ENCODE results near the gene TRPV6.

The TRPV6 gene

GRCh38 chr7:142927949-142928348 is 42.4 kb upstream of the TRPV6 start:
- Histone ChIP-seq H3K79me2 (ENCODE audit: low read length) (no peaks in the 10 kb centered on the region), H3K4me3 (ENCODE audit: low read length) (no peak overlapping the region), H3K9me3 (replicated peaks; ENCODE audit: insufficient read depth, low read length) (no peaks in the 10 kb centered on the region), H3K36me3 (replicated peaks; ENCODE audit: insufficient read depth, low read length) (no peaks in the 10 kb centered on the region), H3K9ac (ENCODE audit: low read length) (no peak overlapping the region), H3K4me1 (ENCODE audit: low read length) (no peaks in the 10 kb centered on the region), H3K27ac (ENCODE audit: low read length) (no peak overlapping the region), H3F3A (ENCODE audit: insufficient read depth, low read length) (no peaks in the 10 kb centered on the region), H3K9me2 (replicated peaks; ENCODE audit: insufficient read depth, low read length) (no peaks in the 10 kb centered on the region), H2AFZ (ENCODE audit: low read length) (no peak overlapping the region), H4K20me1 (ENCODE audit: insufficient read depth, low read length) (no peaks in the 10 kb centered on the region), H3K4me2 (ENCODE audit: low read depth, low read length) (no peak overlapping the region), H3K27me3 (replicated peaks; ENCODE audit: insufficient read depth, low read length) (no peaks in the 10 kb centered on the region)
- DNase-seq: no peak
- TF ChIP-seq EZH2phosphoT487 (IDR thresholded peaks at IDR 0.05; ENCODE audit: low read length): no peak
- no peak for TF ChIP-seq CTCF (IDR thresholded peaks at IDR 0.05; ENCODE audit: low read length)
- TF ChIP-seq EZH2 (optimal IDR thresholded peaks at IDR 0.05; ENCODE audit: low read depth, low read length): no peak

GRCh38 chr7:142927085-142927745 is 41.7 kb upstream of the TRPV6 start:
- no peaks in the 10 kb centered on the region for H3F3A ChIP-seq (ENCODE audit: insufficient read depth, low read length)
- no peaks in the 10 kb centered on the region for H3K79me2 ChIP-seq (ENCODE audit: low read length)
- DNase-seq: no peak
- no peaks in the 10 kb centered on the region for H3K9me3 ChIP-seq (replicated peaks; ENCODE audit: insufficient read depth, low read length)
- no peak overlapping the region for H3K27ac ChIP-seq (ENCODE audit: low read length)
- no peak overlapping the region for H2AFZ ChIP-seq (ENCODE audit: low read length)
- no peaks in the 10 kb centered on the region for H3K27me3 ChIP-seq (replicated peaks; ENCODE audit: insufficient read depth, low read length)
- no peaks in the 10 kb centered on the region for H3K36me3 ChIP-seq (replicated peaks; ENCODE audit: insufficient read depth, low read length)
- TF ChIP-seq CTCF (IDR thresholded peaks at IDR 0.05; ENCODE audit: low read length) (no peak), EZH2phosphoT487 (IDR thresholded peaks at IDR 0.05; ENCODE audit: low read length) (no peak), EZH2 (optimal IDR thresholded peaks at IDR 0.05; ENCODE audit: low read depth, low read length) (no peak)
- no peaks in the 10 kb centered on the region for H3K4me1 ChIP-seq (ENCODE audit: low read length)
- no peaks in the 10 kb centered on the region for H3K9me2 ChIP-seq (replicated peaks; ENCODE audit: insufficient read depth, low read length)
- no peak overlapping the region for H3K4me3 ChIP-seq (ENCODE audit: low read length)
- no peaks in the 10 kb centered on the region for H4K20me1 ChIP-seq (ENCODE audit: insufficient read depth, low read length)
- H3K9ac ChIP-seq (ENCODE audit: low read length): no peak overlapping the region
- H3K4me2 ChIP-seq (ENCODE audit: low read depth, low read length): no peak overlapping the region

- Histone ChIP-seq H3K79me2 (ENCODE audit: low read length) (no peaks in the 10 kb centered on the region), H3K9me3 (replicated peaks; ENCODE audit: insufficient read depth, low read length) (no peaks in the 10 kb centered on the region), H4K20me1 (ENCODE audit: insufficient read depth, low read length) (no peaks in the 10 kb centered on the region), H3K27ac (ENCODE audit: low read length) (no peak overlapping the region), H3K4me1 (ENCODE audit: low read length) (no peaks in the 10 kb centered on the region), H3K9me2 (replicated peaks; ENCODE audit: insufficient read depth, low read length) (no peaks in the 10 kb centered on the region), H3K27me3 (replicated peaks; ENCODE audit: insufficient read depth, low read length) (no peaks in the 10 kb centered on the region), H3K36me3 (replicated peaks; ENCODE audit: insufficient read depth, low read length) (no peaks in the 10 kb centered on the region), H3K4me3 (ENCODE audit: low read length) (no peak overlapping the region), H3K4me2 (ENCODE audit: low read depth, low read length) (no peak overlapping the region), H3F3A (ENCODE audit: insufficient read depth, low read length) (no peaks in the 10 kb centered on the region), H2AFZ (ENCODE audit: low read length) (no peak overlapping the region), H3K9ac (ENCODE audit: low read length) (no peak overlapping the region)
- no peak for DNase-seq
- TF ChIP-seq EZH2phosphoT487 (IDR thresholded peaks at IDR 0.05; ENCODE audit: low read length): no peak
- peak; percentile 24 for TF ChIP-seq CTCF (IDR thresholded peaks at IDR 0.05; ENCODE audit: low read length)
Observed at GRCh38 chr7:142925413-142925812, 39.9 kb upstream of the TRPV6 start.
